ENCODE results near the gene SPOCK2.
A peak's percentile ranks its signal among the peaks of the same experiment; 100 is the strongest.

The SPOCK2 gene

DNA sequence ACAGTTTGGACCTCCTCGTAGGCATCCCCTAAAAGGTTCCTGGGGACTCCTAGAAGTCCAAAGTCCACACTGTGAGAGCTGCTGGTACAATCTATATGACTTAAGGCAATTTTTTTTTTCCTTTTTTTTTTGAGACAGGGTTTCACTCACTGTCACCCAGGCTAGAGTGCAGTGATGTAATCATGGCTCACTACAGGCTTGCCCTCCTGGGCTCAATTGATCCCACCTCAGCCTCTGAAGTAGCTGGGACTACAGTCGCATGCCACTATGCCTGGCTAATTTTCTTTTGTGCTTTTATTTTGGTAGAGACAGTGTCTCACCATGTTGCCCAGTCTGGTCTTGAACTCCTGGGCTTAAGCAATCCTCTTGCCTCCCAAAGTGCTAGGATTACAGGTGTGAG is 4.6 kb upstream of the SPOCK2 start:
- TF ChIP-seq, protein P1, sequence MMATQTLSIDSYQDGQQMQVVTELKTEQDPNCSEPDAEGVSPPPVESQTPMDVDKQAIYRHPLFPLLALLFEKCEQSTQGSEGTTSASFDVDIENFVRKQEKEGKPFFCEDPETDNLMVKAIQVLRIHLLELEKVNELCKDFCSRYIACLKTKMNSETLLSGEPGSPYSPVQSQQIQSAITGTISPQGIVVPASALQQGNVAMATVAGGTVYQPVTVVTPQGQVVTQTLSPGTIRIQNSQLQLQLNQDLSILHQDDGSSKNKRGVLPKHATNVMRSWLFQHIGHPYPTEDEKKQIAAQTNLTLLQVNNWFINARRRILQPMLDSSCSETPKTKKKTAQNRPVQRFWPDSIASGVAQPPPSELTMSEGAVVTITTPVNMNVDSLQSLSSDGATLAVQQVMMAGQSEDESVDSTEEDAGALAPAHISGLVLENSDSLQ (IDR thresholded peaks at IDR 0.05), result peak; percentile 50; the same call in 1 of the 2 replicates
- TF ChIP-seq FOXM1 (IDR thresholded peaks at IDR 0.05; ENCODE audit: borderline replicate concordance) (no peak), NFRKB (IDR thresholded peaks at IDR 0.05) (no peak), LEF1 (IDR thresholded peaks at IDR 0.05; ENCODE audit: borderline replicate concordance) (no peak), ZNF384 (IDR thresholded peaks at IDR 0.05) (peak; percentile 38; the same call in 1 of the 2 replicates)
- POLR2A ChIA-PET, result interaction anchor here (1.2 to 1.3 kb wide), 2 partner anchors 124 to 242 kb away, joined by 3 read pairs; partner anchors contain the start of gene PSAP
- no peak for DNase-seq (ENCODE audit: extremely low spot score)
- CTCF ChIA-PET, result interaction anchor here (0.6 to 1.8 kb wide), 2 partner anchors 44 to 133 kb away, joined by 3 to 4 read pairs; no protein-coding TSS in a partner anchor

DNA sequence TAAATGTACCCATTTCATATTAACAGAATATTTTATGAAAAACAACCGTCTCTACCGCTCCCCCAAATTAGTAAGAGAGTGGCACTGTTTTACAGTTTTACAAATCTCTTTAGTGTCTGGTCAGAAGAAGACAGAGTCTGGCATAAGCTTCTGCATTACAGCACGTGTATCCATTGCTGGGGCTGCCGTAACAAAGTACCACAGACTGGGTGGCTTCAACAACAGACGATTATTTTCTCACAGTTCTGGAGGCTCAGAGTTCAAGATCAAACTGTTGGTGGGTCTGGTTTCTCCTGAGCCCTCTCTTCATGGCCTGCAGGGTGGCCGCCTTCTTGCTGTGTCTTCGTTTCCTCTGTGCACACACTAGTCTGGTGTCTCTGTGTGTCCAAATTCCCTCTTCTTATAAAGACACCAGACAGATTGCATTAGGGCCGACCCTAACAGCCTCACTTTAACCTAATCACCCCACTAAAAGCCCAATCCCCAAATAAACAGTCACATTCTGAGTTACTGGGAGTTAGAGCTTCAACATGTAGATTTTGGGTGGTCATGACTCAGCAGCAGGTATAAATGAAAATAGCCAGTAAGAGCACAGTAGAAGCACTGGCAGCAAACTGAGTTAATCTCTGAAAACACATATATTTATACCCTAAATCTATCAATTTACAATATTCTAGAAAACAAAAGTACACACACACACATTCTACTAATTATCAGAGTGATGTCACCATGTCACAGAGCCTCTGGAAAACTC is 4.0 kb upstream of the SPOCK2 start:
- ChIA-PET CTCF (interaction anchor here (0.6 kb wide), 1 partner anchor 133 kb away, joined by 3 read pairs; no protein-coding TSS in a partner anchor), POLR2A (interaction anchor here (1.2 kb wide), 1 partner anchor 124 kb away, joined by 3 read pairs; no protein-coding TSS in a partner anchor)
- TF ChIP-seq ARNT (IDR thresholded peaks at IDR 0.05) (no peak), NFRKB (IDR thresholded peaks at IDR 0.05) (no peak), FOXM1 (IDR thresholded peaks at IDR 0.05; ENCODE audit: borderline replicate concordance) (no peak), BHLHE40 (IDR thresholded peaks at IDR 0.05; ENCODE audit: borderline replicate concordance) (no peak), SP1 (IDR thresholded peaks at IDR 0.05) (no peak), FOXA1 (IDR thresholded peaks at IDR 0.05) (no peak), LEF1 (IDR thresholded peaks at IDR 0.05; ENCODE audit: borderline replicate concordance) (no peak)
- no peak for DNase-seq (ENCODE audit: extremely low spot score)

DNA sequence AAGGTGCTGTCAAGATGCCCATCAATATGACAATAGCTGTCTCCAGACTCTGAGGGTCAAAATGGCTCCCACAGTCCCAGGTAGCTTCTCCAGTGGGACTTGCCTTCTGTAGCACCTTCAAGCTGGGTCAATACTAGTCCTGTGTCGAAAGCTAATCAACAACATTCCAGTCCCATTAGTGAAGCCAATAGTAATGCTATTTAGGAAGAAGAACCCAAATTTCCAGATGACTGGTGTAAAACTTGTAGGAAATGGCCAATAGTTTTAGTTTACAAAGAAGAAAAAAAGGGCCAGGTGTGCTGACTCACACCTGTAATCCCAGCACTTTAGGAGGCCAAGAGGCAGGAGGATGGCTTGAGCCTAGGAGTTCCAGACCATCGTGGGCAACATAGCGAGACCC is 2.0 kb upstream of the SPOCK2 start:
- POLR2A ChIA-PET, result interaction anchor here (0.9 to 1.2 kb wide), 3 partner anchors 11 to 231 kb away, joined by 3 read pairs; no protein-coding TSS in a partner anchor
- no peak for DNase-seq (ENCODE audit: extremely low spot score)
- TF ChIP-seq LEF1 (IDR thresholded peaks at IDR 0.05; ENCODE audit: borderline replicate concordance) (no peak), SP1 (IDR thresholded peaks at IDR 0.05) (no peak), FOXA1 (IDR thresholded peaks at IDR 0.05) (no peak), L3MBTL2 (conservative IDR thresholded peaks at IDR 0.05) (no peak), ARNT (IDR thresholded peaks at IDR 0.05) (no peak)
- CTCF ChIA-PET, result interaction anchor here (0.7 to 1.3 kb wide), 2 partner anchors 27 to 230 kb away, joined by 4 to 9 read pairs; no protein-coding TSS in a partner anchor

DNA sequence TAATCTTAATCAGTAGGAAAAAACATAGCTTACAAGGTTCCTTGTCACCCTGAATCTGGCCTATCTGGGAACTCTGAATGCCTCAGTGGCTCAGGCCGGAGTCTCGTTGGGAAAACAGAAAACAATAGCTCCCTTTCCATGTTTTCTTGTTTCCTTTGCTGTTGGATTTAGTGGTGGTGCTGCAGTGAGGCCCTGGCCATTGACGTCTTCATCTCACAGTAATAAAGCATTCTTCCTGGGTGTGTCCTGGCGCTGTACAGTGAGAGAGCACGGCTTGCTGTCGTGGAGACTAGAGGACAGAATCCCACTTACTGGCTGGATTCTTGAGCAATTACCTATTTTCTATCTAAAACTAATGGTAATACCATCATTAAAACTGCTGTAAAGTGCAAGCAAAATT is 1.3 kb upstream of the SPOCK2 start:
- POLR2A ChIA-PET, result interaction anchor here (0.8 to 1.2 kb wide), 3 partner anchors 10 to 184 kb away, joined by 3 read pairs; no protein-coding TSS in a partner anchor
- DNase-seq (ENCODE audit: extremely low spot score), result no peak
- TF ChIP-seq FOXA1 (IDR thresholded peaks at IDR 0.05), result no peak
- TF ChIP-seq, protein P1 (IDR thresholded peaks at IDR 0.05), result peak; percentile 62
- CTCF ChIA-PET, result interaction anchor here (0.7 to 1.3 kb wide), 3 partner anchors 26 to 241 kb away, joined by 3 to 4 read pairs (median 3); no protein-coding TSS in a partner anchor

DNA sequence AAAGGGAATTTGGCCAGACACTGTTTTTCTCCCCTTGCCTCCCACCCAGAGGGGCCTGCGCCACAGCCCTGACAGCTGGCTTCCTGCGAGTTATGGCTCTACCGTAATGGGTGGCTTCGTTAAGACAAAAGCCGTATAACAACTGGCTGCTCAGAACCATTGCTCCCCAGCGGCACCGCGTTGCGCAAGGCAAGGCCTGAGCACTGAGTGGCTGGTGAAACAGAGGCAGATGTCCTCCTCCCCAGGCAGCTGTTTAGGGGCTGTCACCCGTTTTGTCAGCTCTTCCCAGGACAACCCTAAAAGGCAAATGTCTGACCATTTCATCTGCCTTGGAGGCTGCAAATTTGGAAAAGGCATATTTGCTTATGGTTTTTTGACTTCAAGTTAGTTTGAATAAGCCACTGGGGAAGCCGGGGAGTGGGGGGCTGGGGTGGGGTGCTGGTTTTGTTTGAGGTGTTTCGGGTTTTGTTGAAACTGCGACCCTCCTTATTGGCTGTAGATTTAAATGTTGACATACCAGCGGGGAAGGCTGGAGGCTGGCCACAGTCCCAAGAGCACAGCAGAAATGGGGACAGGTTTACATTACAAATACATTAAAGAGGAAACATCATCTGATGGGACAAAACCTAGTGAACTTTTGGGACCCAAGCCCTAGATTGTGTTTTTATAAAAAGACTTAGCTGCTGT is 681 bp upstream of the SPOCK2 start:
- TF ChIP-seq, protein P1 (IDR thresholded peaks at IDR 0.05), result peak; percentile 47
- no peak for TF ChIP-seq CTBP1 (IDR thresholded peaks at IDR 0.05; ENCODE audit: borderline replicate concordance)
- DNase-seq (ENCODE audit: extremely low spot score), result no peak
- ChIA-PET CTCF (interaction anchor here (0.7 to 1.0 kb wide), 2 partner anchors 40 to 241 kb away, joined by 3 read pairs; no protein-coding TSS in a partner anchor), POLR2A (interaction anchor here (0.8 to 1.2 kb wide), 3 partner anchors 9 to 184 kb away, joined by 3 read pairs; no protein-coding TSS in a partner anchor)

DNA sequence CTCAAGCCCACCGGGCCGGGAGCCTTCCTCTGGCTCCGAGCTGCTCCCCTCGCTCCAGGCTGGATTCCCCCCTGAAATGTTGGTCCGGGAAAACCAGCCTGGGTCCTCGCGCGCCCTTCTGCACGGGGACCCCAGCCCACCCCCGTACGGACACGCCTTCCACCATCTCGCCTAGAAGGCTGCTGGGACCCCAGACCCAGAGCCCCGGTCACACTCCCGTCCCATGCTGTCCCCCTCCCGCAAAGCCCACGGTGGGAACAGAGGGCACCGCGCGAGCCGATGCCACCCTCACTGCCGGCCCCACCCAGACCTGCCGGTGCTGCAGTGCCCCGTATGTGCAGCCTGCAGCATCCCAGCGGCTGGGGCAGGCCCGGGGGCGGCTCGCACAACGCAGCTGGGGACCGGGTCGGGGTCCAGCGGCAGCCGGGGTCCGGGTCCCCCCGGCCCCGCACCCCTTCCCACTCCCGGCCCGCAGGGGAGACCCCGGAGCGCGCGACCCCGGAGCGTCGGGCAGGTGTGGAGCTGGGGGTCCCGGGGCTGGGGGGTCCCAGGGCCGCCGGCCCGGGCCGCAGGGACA is 871 bp downstream of the SPOCK2 start:
- ChIA-PET CTCF (no interaction called here), POLR2A (no interaction called here)
- TF ChIP-seq BHLHE40 (IDR thresholded peaks at IDR 0.05; ENCODE audit: borderline replicate concordance) (no peak), NFRKB (IDR thresholded peaks at IDR 0.05) (no peak), ZNF384 (IDR thresholded peaks at IDR 0.05) (no peak)
- TF ChIP-seq, protein P1 (IDR thresholded peaks at IDR 0.05), result no peak
- DNase-seq (ENCODE audit: extremely low spot score), result no peak

All from HEK293T (cell line).